GM19397 (cell line): Measurements from ENCODE around the gene GALNT4.

ENCODE experiments used
- ATAC-seq: cut with Tn5 transposase; IDR thresholded peaks from one replicate; pipeline ENCODE4 v1.9.1; 2021; ENCODE audit warnings: mild to moderate bottlenecking, moderate library complexity; ENCODE audit not compliant: unreplicated experiment

The GALNT4 gene

GRCh38 chr12:89494411-89495231 lies 30.0 kb downstream of the GALNT4 start:
- peak; percentile 38 for ATAC-seq

DNA sequence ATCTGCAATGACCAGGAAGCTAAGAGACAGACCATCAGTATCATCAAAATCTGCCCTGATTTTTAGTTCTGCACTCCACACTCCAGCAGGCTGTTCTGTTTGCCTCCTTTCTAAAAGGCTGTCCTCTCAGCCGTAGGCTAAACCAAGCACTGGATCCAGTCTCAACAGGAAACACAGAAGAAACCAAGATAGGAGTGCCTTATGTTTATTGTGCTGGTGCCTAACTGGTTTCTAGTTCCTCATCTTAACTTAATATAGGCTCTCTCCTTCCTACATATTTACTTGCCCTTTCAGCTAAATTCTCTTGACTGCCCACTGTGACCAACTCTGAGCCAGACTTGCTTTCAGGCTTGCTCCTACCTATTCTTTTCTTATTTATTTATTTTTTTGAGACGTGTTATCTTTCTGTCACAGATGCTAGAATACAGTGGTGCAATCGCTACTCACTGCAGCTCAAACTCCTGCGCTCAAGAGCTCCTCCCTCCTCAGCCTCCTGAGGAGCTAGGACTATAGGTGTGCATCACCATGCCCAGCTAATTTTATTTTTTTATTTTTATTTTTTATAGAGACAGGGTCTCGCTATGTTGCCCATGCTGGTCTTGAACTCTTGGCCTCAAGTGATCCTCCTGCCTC lies 30.8 kb downstream of the GALNT4 start:
- no peak for ATAC-seq

DNA sequence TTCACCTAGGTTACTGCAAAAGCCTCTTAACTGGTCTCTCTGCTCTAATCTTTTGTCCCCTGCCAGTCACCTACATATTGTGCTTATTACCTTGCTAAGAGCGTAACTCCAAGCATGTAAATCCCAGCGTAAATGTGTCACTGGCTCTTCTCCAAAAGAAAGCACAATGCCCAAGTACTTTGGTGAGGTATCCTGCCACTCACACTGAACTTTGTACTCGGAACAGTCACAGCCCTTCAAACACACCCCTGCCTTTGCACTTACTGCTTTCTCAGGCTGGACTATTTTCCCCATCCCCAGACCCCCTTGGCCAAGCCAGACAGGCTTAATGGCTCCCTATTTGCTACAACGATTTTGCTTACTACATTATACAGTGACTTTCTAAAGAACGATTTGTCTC lies 31.7 kb downstream of the GALNT4 start:
- no peak for ATAC-seq

GRCh38 chr12:89490922-89491321 lies 33.7 kb downstream of the GALNT4 start:
- ATAC-seq, result no peak

GRCh38 chr12:89486264-89486663 lies 38.3 kb downstream of the GALNT4 start:
- ATAC-seq, result no peak

DNA sequence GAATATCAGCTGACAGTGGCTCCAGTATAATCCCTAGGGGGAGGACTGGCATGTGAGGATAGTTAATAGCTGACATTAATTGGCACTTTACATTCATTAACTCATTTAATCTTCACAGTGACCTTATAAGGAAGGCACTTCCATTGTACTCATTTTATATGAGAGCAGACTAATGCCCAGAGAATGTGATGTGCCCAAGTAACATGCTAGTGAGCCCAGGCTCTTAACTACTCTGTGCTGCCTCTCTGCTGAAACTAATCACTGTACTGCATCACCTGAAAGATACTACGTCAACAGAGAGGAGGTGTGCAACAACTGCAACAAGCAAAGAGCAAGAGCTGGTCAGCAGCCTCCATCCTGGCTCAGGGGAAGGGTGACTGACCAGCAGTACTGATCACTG lies 40.1 kb downstream of the GALNT4 start:
- no peak for ATAC-seq

- ATAC-seq, result no peak
These were observed 43.2 kb downstream of the GALNT4 start for GRCh38 chr12:89481213-89481914.

DNA sequence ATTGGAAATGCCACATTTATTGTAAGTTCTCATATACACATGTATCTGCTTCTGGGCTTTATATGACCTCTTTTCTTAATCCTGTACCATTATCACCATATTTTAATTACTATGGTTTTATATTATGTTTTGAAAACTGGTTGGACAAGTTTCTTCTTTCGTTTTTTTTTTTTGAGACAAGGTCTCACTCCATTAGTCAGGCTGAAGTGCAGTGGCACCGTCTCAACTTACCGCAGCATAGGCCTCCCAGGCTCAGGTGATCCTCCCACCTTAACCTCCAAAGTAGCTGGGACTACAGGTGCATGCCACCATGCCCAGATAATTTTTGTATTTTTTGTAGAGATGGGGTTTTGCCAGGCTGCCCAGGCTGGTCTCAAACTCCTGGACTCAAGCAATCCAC lies 44.6 kb downstream of the GALNT4 start:
- ATAC-seq, result no peak

DNA sequence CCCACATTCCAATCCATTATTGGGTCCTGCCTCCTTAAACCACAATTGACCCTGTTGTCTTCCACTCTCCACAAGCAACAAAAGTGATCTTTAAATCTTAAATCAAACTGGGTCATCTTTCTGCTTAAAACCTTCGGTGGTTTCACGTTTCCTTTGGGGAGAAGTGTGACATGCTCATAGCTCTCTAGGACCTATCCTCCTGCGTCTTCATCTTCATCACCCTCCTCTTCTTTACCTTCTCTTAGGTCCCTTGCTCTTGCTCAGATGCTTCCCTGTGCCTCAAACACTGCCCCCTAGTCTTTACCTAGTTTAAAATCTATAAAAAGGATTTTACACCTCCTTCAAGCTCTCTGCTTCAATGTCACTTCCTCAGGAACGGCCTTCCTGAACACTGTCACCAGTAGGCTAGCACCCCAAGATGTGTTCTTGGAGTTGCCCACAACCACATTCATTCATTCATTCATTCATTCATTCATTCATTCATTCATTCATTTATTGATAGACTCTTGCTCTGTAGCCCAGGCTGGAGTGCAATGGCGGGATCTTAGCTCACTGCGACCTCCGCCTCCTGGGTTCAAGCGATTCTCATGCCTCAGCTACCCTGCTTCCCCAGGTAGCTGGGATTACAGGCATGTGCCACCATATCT lies 46.8 kb downstream of the GALNT4 start:
- ATAC-seq, result no peak

GRCh38 chr12:89476904-89477595 lies 47.5 kb downstream of the GALNT4 start:
- no peak for ATAC-seq

- ATAC-seq, result no peak
These were observed 48.4 kb downstream of the GALNT4 start for GRCh38 chr12:89476232-89476631.

- peak; percentile 44 for ATAC-seq
These were observed 49.2 kb downstream of the GALNT4 start for GRCh38 chr12:89475203-89475990.

DNA sequence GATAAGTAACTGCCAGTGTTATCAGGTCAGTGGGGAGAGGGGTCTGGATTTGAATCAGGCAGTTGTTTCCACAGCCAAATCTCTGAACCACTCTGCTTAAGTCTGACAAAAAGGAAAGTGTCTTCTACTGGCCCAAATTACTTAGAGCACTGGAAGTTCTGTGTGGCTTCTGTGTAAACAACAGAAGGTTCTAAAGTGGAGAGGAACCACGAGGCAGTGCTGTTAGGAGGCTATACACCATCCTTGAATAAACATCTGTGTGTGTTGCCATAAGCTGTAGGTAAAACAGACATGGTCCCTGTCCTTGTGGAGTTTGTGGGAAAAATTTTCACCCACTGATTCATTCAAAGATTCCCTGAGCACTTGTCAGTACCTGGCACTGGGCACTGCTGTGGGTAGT lies 50.0 kb downstream of the GALNT4 start:
- ATAC-seq, result no peak
